K562 (cell line): ENCODE data around the gene CDHR1. TPM values are rescaled to one million over a fixed set of nuclear protein-coding genes. Genes with fewer than 3 reads are reported as not detected.

Experiments used
- ATAC-seq: fragments of 200-7000 bp; cut with Tn5 transposase; 3 replicates; pipeline ENCODE4 v1.9.1; 2020; ENCODE audit warnings: moderate library complexity
- BruUV-seq: library from RNA; stranded (reverse); fragments of 400-500 nt; replicated peaks from 2 replicates; lab custom pipeline; 2021; lab: Mats Ljungman, UMichigan
- CTCF ChIA-PET: fragments of 300-600 bp; formaldehyde crosslinking; extraction: SDS; loops from one replicate; lab custom pipeline; 2021; ENCODE audit warnings: low intra/inter-chr PET ratio; lab: Yijun Ruan, JAX
- POLR2A ChIA-PET: fragments of 300-600, 350-650 bp; sonication (Branson Sonifier 250); formaldehyde crosslinking; extraction: SDS; loops from one replicate; lab custom pipeline; 2021; ENCODE audit warnings: antibody characterized with exemption, inconsistent platforms; lab: Yijun Ruan, JAX
- DNase-seq, 4 experiments: peaks; one replicate each; pipeline versions ENCODE4 v3.0.0 to v3.0.0-alpha.2; 2011 to 2018; ENCODE audit warnings: low spot score in 3 of 4, mixed read lengths in 3 of 4; ENCODE audit errors: extremely low read depth in 1 of 4
- FAIRE-seq: peaks from 2 replicates; lab custom pipeline; 2011; peaks lifted over from hg19 to GRCh38; lab: Jason Lieb, UNC
- H2AFZ ChIP-seq: 2 replicates; pipeline ENCODE4 v1.6.0; 2011; ENCODE audit warnings: low read depth, low read length, control low read depth, inconsistent platforms
- H3K27ac ChIP-seq: fragments of 200-600 bp; 3 replicates; pipeline ENCODE4 v1.8.0; 2011; ENCODE audit warnings: low read depth, mild to moderate bottlenecking, control low read depth, inconsistent platforms, low read length, moderate library complexity, mixed read lengths; ENCODE audit errors: extremely low read depth
- H3K27me3 ChIP-seq, 2 experiments: fragments of 300-600 bp in 1 of 2; 2 replicates in 1 of 2; 3 replicates in 1 of 2; pipeline versions ENCODE4 v1.6.0 to v1.8.0; 2011; ENCODE audit warnings: inconsistent platforms in 2 of 2, low read length in 2 of 2, mild to moderate bottlenecking in 1 of 2, mixed read lengths in 1 of 2, moderate library complexity in 1 of 2; ENCODE audit not compliant: control insufficient read depth in 2 of 2, insufficient read depth in 2 of 2
- H3K36me3 ChIP-seq: fragments of 300-600 bp; 3 replicates; pipeline ENCODE4 v1.8.0; 2011; ENCODE audit warnings: mild to moderate bottlenecking, low read length, inconsistent platforms; ENCODE audit not compliant: control insufficient read depth, insufficient read depth
- H3K4me1 ChIP-seq, 2 experiments: fragments of 200-600 bp in 1 of 2; replicated peaks in 1 of 2; 2 replicates in 1 of 2; 3 replicates in 1 of 2; pipeline versions ENCODE4 v1.5.1 to v1.8.0; 2011; ENCODE audit warnings: inconsistent platforms in 2 of 2, low read length in 2 of 2, mild to moderate bottlenecking in 1 of 2, mixed read lengths in 1 of 2, moderate library complexity in 1 of 2; ENCODE audit not compliant: control insufficient read depth in 2 of 2, insufficient read depth in 2 of 2
- H3K4me2 ChIP-seq: 2 replicates; pipeline ENCODE4 v1.6.1; 2011; ENCODE audit warnings: low read length, control low read depth, inconsistent platforms, mixed read lengths; ENCODE audit not compliant: insufficient read depth
- H3K4me3 ChIP-seq: fragments of 200-600 bp; sonication (generic), shearing (Covaris generic); 2 replicates; pipeline ENCODE4 v1.5.1; 2016; ENCODE audit warnings: control low read depth, inconsistent platforms
- H3K79me2 ChIP-seq: fragments of 200-600 bp; 3 replicates; pipeline ENCODE4 v1.8.0; 2011; ENCODE audit warnings: low read length, inconsistent platforms; ENCODE audit not compliant: control insufficient read depth, insufficient read depth
- H3K9ac ChIP-seq, 2 experiments: 2 replicates each; pipeline versions ENCODE4 v1.6.0 to v1.6.1; 2011; ENCODE audit warnings: low read depth in 2 of 2, low read length in 2 of 2, control low read depth in 1 of 2, inconsistent platforms in 1 of 2, mild to moderate bottlenecking in 1 of 2, mixed read lengths in 1 of 2; ENCODE audit not compliant: insufficient read depth in 1 of 2
- H3K9me1 ChIP-seq: one replicate; pipeline ENCODE4 v1.6.0; 2011; ENCODE audit warnings: inconsistent platforms, mild to moderate bottlenecking, low read length, moderate library complexity; ENCODE audit not compliant: control insufficient read depth, insufficient read depth
- H3K9me3 ChIP-seq: replicated peaks from 2 replicates; pipeline ENCODE4 v1.5.1; 2011; ENCODE audit warnings: low read depth, low read length, inconsistent platforms; ENCODE audit not compliant: control insufficient read depth, insufficient read depth
- H4K20me1 ChIP-seq: replicated peaks from 2 replicates; pipeline ENCODE4 v1.6.1; 2011; ENCODE audit warnings: low read length, inconsistent platforms, mixed read lengths; ENCODE audit not compliant: control insufficient read depth, insufficient read depth
- BACH1 ChIP-seq: fragments of 200-800 bp; sonication (Bioruptor generic); IDR thresholded peaks from 2 replicates; pipeline ENCODE4 v1.6.1; 2016; ENCODE audit warnings: missing genetic modification characterization, missing compliant biosample characterization
- HDGF ChIP-seq: fragments of 450-650 bp; IDR thresholded peaks from 2 replicates; pipeline ENCODE4 v1.6.1; 2016
- MED1 ChIP-seq: sonication (generic); formaldehyde crosslinking; IDR thresholded peaks from 2 replicates; pipeline ENCODE4 v1.8.1; 2023; ENCODE audit warnings: missing genetic modification reagents, borderline replicate concordance
- MYC ChIP-seq, 2 experiments: fragments of 250-450 bp in 1 of 2; sonication (Bioruptor Pico) in 1 of 2; IDR thresholded peaks; 2 replicates each; pipeline versions ENCODE4 v1.5.1 to v1.6.1; 2012 to 2021; ENCODE audit warnings: low read depth in 2 of 2, borderline replicate concordance in 1 of 2, improper control_type of control experiment in 1 of 2, low read length in 1 of 2, mild to moderate bottlenecking in 1 of 2, moderate library complexity in 1 of 2
- NFATC3 ChIP-seq: fragments of 450-650 bp; IDR thresholded peaks from 2 replicates; pipeline ENCODE4 v1.6.1; 2017; ENCODE audit warnings: mild to moderate bottlenecking
- SMARCA4 ChIP-seq: fragments of 450-650 bp; IDR thresholded peaks from 2 replicates; pipeline ENCODE4 v1.6.1; 2016
- WGBS: fragments of 100-300 bp; shearing (Covaris generic); methylation state at CpG from one replicate; pipeline ENCODE4 v1.1.6; 2016; ENCODE audit warnings: low coverage, mixed read lengths; ENCODE audit not compliant: insufficient coverage; ENCODE audit errors: missing lambda C conversion rate; 5-methylcytosine and 5-hydroxymethylcytosine counted together
- in situ Hi-C: fragments of 300-500 bp; cut with MboI; formaldehyde crosslinking; loops from 4 replicates; pipeline ENCODE4 v1.15.0; 2018; ENCODE audit warnings: inconsistent platforms, mixed read lengths
- intact Hi-C: fragments of 100-400 bp; cut with micrococcal nuclease; formaldehyde crosslinking; loops from 2 replicates; pipeline ENCODE4 v1.14.2; 2022
- polyA plus RNA-seq, 8 experiments: library from polyadenylated mRNA; depleted of rRNA in 4 of 8; stranded (reverse) in 5 of 8; unstranded in 3 of 8; fragments of >200 nt; fragmentation: Nextera tagmentation in 2 of 8; fragmentation: Illumina TruSeq in 1 of 8; extraction: Ambion mirVana in 2 of 8; extraction: Trizol in 1 of 8; gene quantifications; 2 replicates each; pipeline versions ENCODE4 v1.2.1 to v1.2.3, GENCODE V29; 2011 to 2014; ENCODE audit warnings: inconsistent platforms in 1 of 8, missing spikeins in 1 of 8
- total RNA-seq, 7 experiments: library from RNA; depleted of rRNA in 6 of 7; stranded (reverse); fragments of >200 nt in 6 of 7; fragmentation: Illumina TruSeq in 2 of 7; extraction: Trizol in 2 of 7; gene quantifications; 2 replicates each; pipeline versions ENCODE4 v1.2.1 to v1.2.3, GENCODE V29; 2011 to 2021; ENCODE audit warnings: low replicate concordance in 1 of 7

The CDHR1 gene
- total and polyA plus RNA-seq, 9 of the 15 experiments (the other 6 are each of a cell fraction or from before 2014, with no cell fraction given): 0.03 to 0.99 (median 0.20) TPM

- H3K9ac ChIP-seq: no peak overlapping the region
- H4K20me1 ChIP-seq: peaks cover 6% of the 10 kb centered on the region; the same call in 1 of the 2 replicates
- no peaks in the 10 kb centered on the region for H3K9me3 ChIP-seq
- no peaks in the 10 kb centered on the region for H3K79me2 ChIP-seq
- TF ChIP-seq MED1 (CRISPR knock-in tag) (no peak), MYC (IDR thresholded peaks at IDR 0.05; ENCODE audit: low read depth, low read length) (no peak), MYC (CRISPR knock-in tag; IDR thresholded peaks at IDR 0.05; ENCODE audit: borderline replicate concordance, low read depth) (no peak), NFATC3 (no peak), SMARCA4 (no peak), HDGF (no peak), BACH1 (tag) (no peak)
- no peak for DNase-seq
- no peak overlapping the region for H3K27ac ChIP-seq
- peaks cover 34 to 55% of the 10 kb centered on the region in 2 experiments for H3K27me3 ChIP-seq
- H3K9me1 ChIP-seq: no peaks in the 10 kb centered on the region
- in situ Hi-C loops: no loop called here
- intact Hi-C loops: no loop called here
- H3K4me2 ChIP-seq: no peak overlapping the region
- ATAC-seq: no peak
- ChIA-PET CTCF (no interaction called here), POLR2A (interaction anchor here (0.5 to 1.4 kb wide), 2 partner anchors 10 to 278 kb away, joined by 3 to 4 read pairs; no protein-coding TSS in a partner anchor)
- BruUV-seq: no TSS peak
- no peak overlapping the region for H2AFZ ChIP-seq
- no peak for FAIRE-seq
- no peak overlapping the region for H3K4me3 ChIP-seq
- H3K4me1 ChIP-seq: peaks cover 13 to 30% of the 10 kb centered on the region in 2 experiments; a peak in 4 of 5 replicates
- WGBS: 3% methylated on average over 7 of the region's 7 CpGs
- H3K36me3 ChIP-seq: no peaks in the 10 kb centered on the region
These were observed 4.0 kb downstream of the CDHR1 start for GRCh38 chr10:84198206-84198915.
